B cell (primary cell): Measurements from ENCODE around the gene ABLIM1.

Experiments used
- CTCF ChIP-seq: fragments of 200-600 bp; IDR thresholded peaks from one replicate; pipeline ENCODE4 v1.8.0; 2022; ENCODE audit warnings: antibody characterized with exemption, mild to moderate bottlenecking
- EZH2 ChIP-seq: IDR thresholded peaks from 2 replicates; pipeline ENCODE4 v1.6.1; 2012; ENCODE audit warnings: borderline replicate concordance, low read depth, mild to moderate bottlenecking, moderate library complexity, low read length; ENCODE audit not compliant: insufficient read depth, poor library complexity, severe bottlenecking

GRCh38 chr10:114652402-114653368 is 5.4 kb downstream of the ABLIM1 start:
- TF ChIP-seq CTCF = no peak
- TF ChIP-seq EZH2 = no peak
